ENCODE data around the gene FUCA2.
"Not testable (repeated sequence)": the region's sequence is repeated elsewhere in the genome, so short reads cannot be mapped to it uniquely, and the experiment has no call there.

The FUCA2 gene

DNA sequence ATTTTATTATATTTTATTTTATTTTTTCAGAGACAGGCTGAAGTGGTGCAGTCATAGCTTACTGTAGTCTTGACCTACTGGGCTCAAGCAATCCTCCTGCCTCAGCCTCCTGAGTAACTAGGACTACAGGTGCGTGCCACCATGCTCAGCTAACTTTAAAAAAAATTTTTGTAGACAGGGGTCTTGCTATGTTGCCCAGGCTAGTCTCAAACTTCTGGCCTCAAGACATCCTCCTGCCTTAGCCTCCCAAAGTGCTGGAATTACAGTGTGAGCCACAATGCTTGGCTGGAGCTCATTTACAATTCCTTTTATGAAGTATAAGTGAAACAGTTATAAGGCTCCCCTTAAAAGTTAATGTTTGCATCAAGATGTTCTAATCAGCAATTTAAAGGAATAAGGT lies 14.5 kb downstream of the FUCA2 start:
- no peak for DNase-seq

DNA sequence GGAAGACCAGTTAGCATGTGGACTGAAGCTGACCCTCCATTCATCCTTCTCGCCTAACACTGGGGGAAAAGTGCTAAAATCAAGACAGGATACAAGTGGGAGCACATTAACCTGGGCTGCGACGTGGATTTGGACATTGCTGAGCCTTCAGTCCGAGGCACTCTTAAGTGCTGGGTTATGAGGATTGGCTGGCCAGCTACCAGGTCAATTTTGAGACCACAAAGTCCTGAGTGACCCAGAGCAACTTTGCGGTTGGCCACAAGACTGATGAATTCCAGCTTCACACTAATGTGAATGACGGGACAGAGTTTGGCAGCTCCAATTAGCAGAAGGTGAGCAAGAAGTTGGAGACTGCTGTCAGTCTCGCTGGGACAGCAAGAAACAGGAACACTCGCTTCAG lies 20.7 kb downstream of the FUCA2 start:
- DNase-seq = no peak

DNA sequence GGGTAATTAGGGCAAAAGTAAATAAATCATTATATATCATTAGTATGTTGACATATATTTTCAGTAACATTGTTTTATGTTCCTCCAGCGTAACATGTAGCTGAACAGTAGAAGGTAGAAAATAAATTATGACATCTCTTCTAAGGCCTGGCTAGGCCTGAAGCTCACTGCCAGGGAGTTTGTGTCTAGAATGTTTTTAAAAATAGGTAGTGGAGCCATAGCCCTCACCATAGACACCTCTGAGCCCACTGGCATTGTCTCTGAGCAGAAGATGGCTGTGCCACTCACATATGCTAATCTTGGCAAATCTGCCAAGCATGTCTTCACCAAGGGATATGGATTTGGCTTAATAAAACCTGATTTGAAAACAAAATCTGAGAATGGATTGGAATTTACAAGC lies 21.3 kb downstream of the FUCA2 start:
- DNase-seq = no peak

- DNase-seq = no peak
Measured at GRCh38 chr6:143486752-143487151, 24.8 kb downstream of the FUCA2 start.

DNA sequence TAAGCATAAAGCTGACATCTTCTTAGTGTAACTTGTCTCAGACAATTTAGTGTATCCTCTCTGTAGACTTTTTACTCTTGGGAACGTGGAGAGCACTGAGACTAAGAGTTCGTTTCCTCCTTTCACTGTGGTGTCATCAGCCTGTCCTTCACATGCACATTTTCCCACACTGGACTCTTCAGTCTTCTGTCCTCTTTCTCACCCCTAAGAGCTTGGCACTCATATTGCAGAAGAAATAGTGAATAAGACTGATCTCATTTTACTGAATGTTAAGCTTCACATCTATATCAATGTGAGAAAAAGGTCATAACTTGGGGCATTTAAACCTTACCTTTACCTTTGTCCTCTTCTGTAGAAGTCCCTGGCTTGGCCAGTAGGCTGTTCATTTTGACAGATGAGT lies 25.6 kb downstream of the FUCA2 start:
- no peak for DNase-seq

DNA sequence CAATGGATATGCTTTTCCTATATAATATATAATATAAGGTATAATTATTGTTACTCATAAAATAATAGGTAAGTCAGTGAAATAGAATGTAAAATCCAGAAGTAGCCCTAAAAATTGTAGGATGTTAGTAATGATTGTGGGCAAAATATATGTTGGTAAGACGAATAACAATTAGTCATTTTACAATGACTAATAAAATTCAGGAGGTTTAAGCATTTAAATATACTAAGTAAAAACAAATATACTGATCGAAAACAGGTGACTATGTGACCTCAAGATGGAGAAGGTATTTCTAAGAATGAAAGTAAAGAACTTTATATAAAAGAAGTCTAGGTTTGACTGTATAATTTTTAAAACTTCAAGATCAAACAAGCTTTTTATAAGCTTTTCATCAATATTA lies 28.9 kb downstream of the FUCA2 start:
- DNase-seq = no peak

- no peak for DNase-seq
Measured at GRCh38 chr6:143478479-143479062, 32.9 kb downstream of the FUCA2 start.

GRCh38 chr6:143476545-143476944 lies 35.0 kb downstream of the FUCA2 start:
- no peak for DNase-seq

DNA sequence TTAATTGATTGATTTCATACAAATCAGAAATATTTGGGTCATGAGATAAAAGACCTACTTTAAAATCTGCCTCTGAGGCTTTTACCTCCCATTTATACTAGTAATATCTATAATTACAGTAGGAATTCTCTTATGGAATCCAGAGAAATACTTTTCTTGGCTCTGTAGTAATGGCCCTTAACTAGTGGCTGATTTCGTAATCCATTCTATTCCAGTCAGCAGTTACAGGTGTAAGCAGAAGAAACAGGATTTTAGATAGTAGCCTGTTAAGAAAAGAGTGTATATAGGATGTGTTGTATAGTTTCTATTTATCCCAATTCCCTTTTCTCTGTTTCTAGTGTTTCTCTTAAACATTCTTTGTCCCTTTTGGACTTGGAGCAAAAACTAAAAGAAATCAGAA lies 39.7 kb downstream of the FUCA2 start:
- DNase-seq = no peak

- not testable (repeated sequence) for DNase-seq
Measured at GRCh38 chr6:143468823-143469222, 42.7 kb downstream of the FUCA2 start.

DNA sequence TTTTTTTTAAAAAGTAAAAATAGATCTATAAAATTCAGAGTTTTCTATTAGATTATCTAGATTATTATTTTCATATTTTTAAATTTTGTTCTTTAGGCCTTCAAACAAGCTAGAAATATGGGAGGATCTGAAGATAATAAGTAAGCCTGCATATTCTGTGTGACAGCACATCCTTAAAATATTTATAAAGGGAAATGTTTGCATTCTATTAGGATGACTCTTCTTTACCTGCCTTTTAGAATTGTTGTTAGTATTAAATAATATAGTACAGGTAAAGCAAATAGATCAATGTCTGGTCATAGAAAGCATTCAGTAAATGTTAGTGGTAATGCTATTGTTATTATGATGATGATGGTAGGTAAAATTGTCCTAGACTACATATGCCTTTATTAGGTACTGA lies 43.5 kb downstream of the FUCA2 start:
- no peak for DNase-seq

GRCh38 chr6:143465546-143465945 lies 46.0 kb downstream of the FUCA2 start:
- no peak for DNase-seq

- no peak for DNase-seq
Measured at GRCh38 chr6:143457563-143458359, 53.8 kb downstream of the FUCA2 start.

- no peak for DNase-seq
Measured at GRCh38 chr6:143451531-143451930, 60.0 kb downstream of the FUCA2 start.

GRCh38 chr6:143450453-143451371 lies 60.8 kb downstream of the FUCA2 start, which contains the start of the genes ADAT2 and PEX3:
Gene ADAT2 (minus strand): TSS chr6:143450695. CDS start chr6:143450658, 37 bp downstream.
Gene PEX3 (plus strand): TSS chr6:143450805. CDS start chr6:143451043, 238 bp downstream.
- peak; percentile 85 to 96 (median 89) for DNase-seq

DNA sequence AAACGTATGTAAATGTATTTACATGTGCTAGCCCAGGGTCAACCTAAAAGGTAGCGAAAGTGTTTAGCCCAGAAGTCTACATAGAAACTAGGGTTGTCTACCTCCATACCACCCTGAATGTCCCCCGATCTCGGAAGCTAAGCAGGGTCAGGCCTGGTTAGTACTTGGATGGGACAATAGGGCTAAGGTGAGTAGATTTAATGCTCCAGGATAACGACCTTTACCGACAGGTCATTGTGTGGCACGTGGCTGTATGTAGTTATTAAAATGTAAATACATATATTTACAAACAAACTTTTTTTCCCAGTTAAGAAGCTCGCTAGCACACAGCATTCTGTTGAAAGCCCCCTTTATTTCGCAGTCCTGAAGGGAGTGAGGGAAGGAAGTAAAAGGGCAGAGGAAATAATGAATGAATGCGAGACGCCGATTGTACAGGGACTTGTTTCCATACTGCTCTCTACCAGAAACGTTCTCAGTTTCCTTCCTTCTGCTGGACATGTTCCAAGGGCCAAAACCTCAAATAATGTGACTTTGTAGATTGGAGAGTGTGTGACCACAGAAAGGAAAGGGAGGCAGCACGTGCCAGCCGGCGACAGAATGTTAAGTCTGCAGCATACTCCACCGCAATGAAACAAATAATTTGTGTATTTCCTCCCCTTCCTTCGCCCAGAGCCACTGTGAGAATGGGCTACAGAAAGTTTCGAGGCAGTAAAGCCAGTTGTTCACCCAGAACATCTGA lies 61.6 kb downstream of the FUCA2 start:
- DNase-seq = peak in 4 of 5 donors; percentile 8 to 45 (median 27)

- DNase-seq = no peak
Measured at GRCh38 chr6:143449082-143449713, 62.3 kb downstream of the FUCA2 start.

GRCh38 chr6:143447865-143448264 lies 63.7 kb downstream of the FUCA2 start:
- DNase-seq = not testable (repeated sequence)

Data from T-helper 1 cell (primary cell).